ENCODE measurements around the gene SLC35F2. TPM values are rescaled to one million over a fixed set of nuclear protein-coding genes. Genes with fewer than 3 reads are reported as not detected.

Gene SLC35F2
- total RNA-seq, 2 experiments from 2014 or later = 22.8 to 24.5 TPM

DNA sequence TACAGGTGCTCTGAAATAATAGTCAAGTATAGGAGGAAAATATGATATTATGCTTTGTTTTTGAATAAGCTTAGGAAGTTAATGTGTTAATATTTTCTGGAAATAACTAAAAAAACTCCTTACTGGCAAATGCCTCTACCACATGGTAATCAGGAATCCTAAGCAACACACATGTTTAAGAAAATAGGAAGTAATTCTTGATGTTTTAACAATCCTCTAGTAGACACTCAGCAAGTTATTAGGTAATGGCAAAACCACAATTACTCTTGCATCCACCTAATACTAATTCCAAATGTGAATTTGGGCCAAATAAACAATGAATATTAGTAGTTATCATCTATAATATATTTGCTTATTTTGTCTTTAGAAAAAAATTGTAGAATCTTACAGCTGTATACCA is 53.6 kb downstream of the SLC35F2 start:
- no peak for DNase-seq
- Mint-ChIP-seq H3K9me3 (no peaks in the 10 kb centered on the region), H3K4me1 (ENCODE audit: low read depth) (no peaks in the 10 kb centered on the region), H3K36me3 (peaks cover 55% of the 10 kb centered on the region), H3K27me3 (no peaks in the 10 kb centered on the region), H3K4me3 (no peak overlapping the region), H3K27ac (no peak overlapping the region)
- ChIA-PET POLR2A (no interaction called here), CTCF (interaction anchor here (1.3 kb wide), 1 partner anchor 8 kb away, joined by 3 read pairs; no protein-coding TSS in a partner anchor)
- intact Hi-C loops (cut with micrococcal nuclease) = no loop called here

DNA sequence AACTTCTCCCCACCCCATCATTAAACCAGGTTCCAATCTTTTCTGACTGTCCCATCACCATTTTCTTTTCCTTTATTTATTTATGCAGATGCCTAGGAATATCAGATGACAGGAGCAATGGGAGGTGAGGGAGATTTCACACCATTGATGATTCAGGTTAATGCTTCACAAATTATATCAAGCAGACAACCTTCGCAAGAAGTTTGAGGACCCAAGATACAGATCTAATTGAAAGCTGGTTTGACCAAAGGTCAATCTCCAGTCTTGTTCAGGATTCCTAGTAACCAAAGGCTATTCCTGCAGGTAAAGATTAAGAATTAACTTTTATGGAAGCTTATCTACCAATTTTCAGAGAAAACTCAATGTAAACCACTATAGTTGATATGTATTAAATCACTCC is 54.4 kb downstream of the SLC35F2 start:
- CTCF ChIA-PET = interaction anchor here (1.3 kb wide), 1 partner anchor 7 kb away, joined by 3 read pairs; no protein-coding TSS in a partner anchor
- no peak for DNase-seq
- Mint-ChIP-seq H3K4me1 (ENCODE audit: low read depth) (no peaks in the 10 kb centered on the region), H3K9me3 (no peaks in the 10 kb centered on the region), H3K27me3 (no peaks in the 10 kb centered on the region), H3K4me3 (no peak overlapping the region), H3K36me3 (peaks cover 51% of the 10 kb centered on the region), H3K27ac (no peak overlapping the region)
- POLR2A ChIA-PET = no interaction called here
- intact Hi-C loops (cut with micrococcal nuclease) = no loop called here

DNA sequence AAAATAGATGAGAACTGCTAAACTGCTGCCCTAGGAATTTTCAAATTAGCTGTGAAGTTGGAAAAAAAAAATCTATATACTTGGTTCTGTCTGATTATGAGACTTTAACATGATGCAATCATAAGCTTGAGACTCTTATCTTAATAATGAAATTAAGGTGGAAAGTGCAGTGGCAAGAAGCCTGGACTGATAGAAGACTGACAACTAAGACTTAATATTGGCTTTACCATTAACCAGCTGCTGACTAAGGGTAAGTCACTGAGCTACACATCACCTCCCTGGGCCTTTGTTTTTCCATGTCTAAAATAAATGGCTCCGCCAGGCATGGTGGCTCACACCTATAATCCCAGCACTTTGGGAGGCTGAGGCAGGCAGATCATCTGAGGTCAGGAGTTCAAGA is 56.9 kb downstream of the SLC35F2 start:
- CTCF ChIA-PET = interaction anchor here (0.8 to 2.2 kb wide), 3 partner anchors 61 to 252 kb away, joined by 4 to 16 read pairs (median 4); no protein-coding TSS in a partner anchor
- POLR2A ChIA-PET = no interaction called here
- H3K4me3 Mint-ChIP-seq = no peak overlapping the region
- intact Hi-C loops (cut with micrococcal nuclease) = no loop called here
- no peak overlapping the region for H3K27ac Mint-ChIP-seq
- peaks cover 36% of the 10 kb centered on the region for H3K36me3 Mint-ChIP-seq
- H3K27me3 Mint-ChIP-seq = no peaks in the 10 kb centered on the region
- DNase-seq = no peak
- no peaks in the 10 kb centered on the region for H3K9me3 Mint-ChIP-seq
- H3K4me1 Mint-ChIP-seq (ENCODE audit: low read depth) = no peaks in the 10 kb centered on the region

DNA sequence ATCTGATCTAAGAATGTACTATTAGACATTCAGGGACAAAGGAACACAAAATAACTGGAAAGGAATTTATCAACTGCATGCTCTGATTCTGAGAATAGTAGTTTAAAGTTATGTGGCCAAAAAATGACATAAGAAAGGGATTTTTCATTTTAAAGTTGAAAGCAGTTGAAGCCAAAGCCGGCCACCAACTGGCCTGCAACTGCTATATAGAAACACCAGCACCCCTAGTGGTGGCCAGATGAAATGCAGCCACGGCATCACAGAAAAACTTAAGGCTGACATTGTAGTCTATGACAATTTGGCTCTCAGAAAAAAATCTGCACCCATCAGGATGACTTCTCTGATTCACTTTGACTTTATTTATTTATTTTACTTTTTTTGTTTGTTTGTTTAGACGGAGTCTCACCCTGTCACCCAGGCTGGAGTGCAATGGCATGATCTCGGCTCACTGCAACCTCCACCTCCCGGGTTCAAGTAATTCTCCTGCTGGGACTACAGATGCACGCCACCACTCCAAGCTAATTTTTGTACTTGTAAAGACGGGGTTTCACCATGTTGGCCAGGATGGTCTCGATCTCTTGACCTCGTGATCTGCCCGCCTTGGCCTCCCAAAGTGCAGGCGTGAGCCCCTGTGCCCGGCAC is 59.2 kb downstream of the SLC35F2 start:
- no peaks in the 10 kb centered on the region for H3K27me3 Mint-ChIP-seq
- ChIA-PET POLR2A (no interaction called here), CTCF (interaction anchor here (0.7 to 2.2 kb wide), 7 partner anchors 18 to 257 kb away, joined by 3 to 16 read pairs (median 3); no protein-coding TSS in a partner anchor)
- peaks cover 10% of the 10 kb centered on the region for H3K9me3 Mint-ChIP-seq
- no peak overlapping the region for H3K27ac Mint-ChIP-seq
- no peaks in the 10 kb centered on the region for H3K4me1 Mint-ChIP-seq (ENCODE audit: low read depth)
- intact Hi-C loops (cut with micrococcal nuclease) = loop anchor here (1.0 kb wide), 4 partner anchors 41 to 99 kb away; no protein-coding TSS in a partner anchor
- DNase-seq = peak; percentile 77
- H3K4me3 Mint-ChIP-seq = no peak overlapping the region
- peaks cover 46% of the 10 kb centered on the region for H3K36me3 Mint-ChIP-seq

DNA sequence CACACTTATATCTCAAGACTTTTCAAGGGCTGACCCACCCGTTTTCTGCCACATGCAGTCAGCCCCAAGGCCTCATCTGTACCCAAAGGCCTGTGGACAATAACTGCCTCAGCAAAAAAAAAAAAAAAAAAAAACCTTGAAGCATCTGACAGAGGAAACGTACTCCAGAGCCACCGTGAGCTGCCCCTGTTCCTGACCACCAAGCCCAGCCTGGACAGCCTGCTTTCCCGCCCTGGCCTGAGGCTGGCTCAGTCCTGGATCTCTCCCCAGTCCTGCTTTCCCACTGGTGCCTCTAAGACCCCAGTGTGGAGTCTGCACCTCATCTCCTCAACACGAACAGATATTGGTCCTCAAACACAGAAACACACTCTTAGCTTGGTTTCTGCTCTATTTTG is 66.5 kb downstream of the SLC35F2 start:
- intact Hi-C loops (cut with micrococcal nuclease) = no loop called here

DNA sequence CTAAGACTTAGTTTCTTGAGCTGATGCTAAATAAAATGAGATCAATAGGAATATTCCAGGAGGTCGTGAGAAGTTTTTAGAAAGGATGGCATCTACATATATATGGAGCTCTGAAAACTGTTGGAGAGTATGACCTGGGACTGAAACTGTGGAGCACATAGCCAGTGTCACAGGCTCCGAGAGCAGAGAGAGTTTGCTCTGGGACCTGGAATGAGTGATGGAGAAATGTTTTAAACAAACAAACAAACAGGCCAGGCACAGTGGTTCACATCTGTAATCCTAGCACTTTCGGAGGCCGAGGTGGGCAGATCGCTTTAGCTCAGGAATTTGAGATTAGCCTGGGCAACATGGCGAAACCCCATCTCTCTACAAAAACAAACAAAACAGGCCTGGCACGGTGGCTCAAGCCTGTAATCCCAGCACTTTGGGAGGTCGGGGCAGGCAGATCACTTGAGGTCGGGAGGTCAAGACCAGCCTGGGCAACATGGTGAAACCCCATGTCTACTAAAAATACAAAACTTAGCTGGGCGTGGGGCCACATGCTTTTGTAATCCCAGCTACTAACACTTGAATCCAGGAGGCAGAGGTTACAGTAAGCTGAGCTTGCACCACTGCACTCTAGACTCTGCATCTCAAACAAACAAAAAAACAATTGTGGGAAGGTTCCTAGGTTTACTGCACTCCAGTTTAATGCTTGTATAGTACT is 67.1 kb downstream of the SLC35F2 start:
- Mint-ChIP-seq H3K27me3 (no peaks in the 10 kb centered on the region), H3K36me3 (peaks cover 43% of the 10 kb centered on the region), H3K9me3 (peaks cover 10% of the 10 kb centered on the region), H3K27ac (peak overlapping the region; percentile 5), H3K4me3 (no peak overlapping the region), H3K4me1 (ENCODE audit: low read depth) (peaks cover 7% of the 10 kb centered on the region)
- POLR2A ChIA-PET = no interaction called here
- intact Hi-C loops (cut with micrococcal nuclease) = no loop called here
- CTCF ChIA-PET = interaction anchor here (0.8 to 1.2 kb wide), 3 partner anchors 21 to 125 kb away, joined by 3 to 4 read pairs (median 3); no protein-coding TSS in a partner anchor
- no peak for DNase-seq

More for the DNA sequence above, 66.5 kb downstream of the SLC35F2 start:
- Mint-ChIP-seq H3K36me3 (peaks cover 43% of the 10 kb centered on the region), H3K4me3 (no peak overlapping the region), H3K9me3 (peaks cover 10% of the 10 kb centered on the region), H3K27me3 (no peaks in the 10 kb centered on the region), H3K4me1 (ENCODE audit: low read depth) (peaks cover 7% of the 10 kb centered on the region), H3K27ac (no peak overlapping the region)
- CTCF ChIA-PET = interaction anchor here (0.7 to 1.2 kb wide), 4 partner anchors 22 to 125 kb away, joined by 3 to 4 read pairs (median 4); no protein-coding TSS in a partner anchor
- POLR2A ChIA-PET = no interaction called here
- DNase-seq = no peak

DNA sequence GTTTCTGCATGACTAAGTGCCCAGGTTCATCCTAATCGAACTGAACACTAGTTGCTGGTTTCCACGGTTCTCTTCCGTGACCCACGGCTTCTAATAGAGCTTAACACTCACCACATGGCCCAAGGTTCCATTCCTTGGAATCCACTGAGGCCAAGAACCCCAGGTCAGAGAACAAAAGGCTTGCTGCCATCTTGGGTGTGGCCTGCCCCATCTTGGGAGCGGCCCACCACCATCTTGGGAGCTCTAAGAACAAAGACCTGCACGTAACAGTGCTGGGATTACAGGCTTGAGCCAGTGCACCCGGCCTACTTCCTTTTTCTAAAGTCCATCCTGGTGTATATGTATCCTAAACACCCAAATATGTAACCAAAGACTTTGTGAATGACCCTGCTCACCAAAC is 68.8 kb downstream of the SLC35F2 start:
- intact Hi-C loops (cut with micrococcal nuclease) = no loop called here
- H3K9me3 Mint-ChIP-seq = peaks cover 7% of the 10 kb centered on the region
- H3K27ac Mint-ChIP-seq = peak overlapping the region; percentile 5
- H3K36me3 Mint-ChIP-seq = peaks cover 27% of the 10 kb centered on the region
- peaks cover 20% of the 10 kb centered on the region for H3K4me1 Mint-ChIP-seq (ENCODE audit: low read depth)
- no peak overlapping the region for H3K4me3 Mint-ChIP-seq
- H3K27me3 Mint-ChIP-seq = no peaks in the 10 kb centered on the region
- ChIA-PET POLR2A (no interaction called here), CTCF (interaction anchor here (1.2 to 1.5 kb wide), 3 partner anchors 11 to 219 kb away, joined by 3 to 4 read pairs (median 3); partner anchors contain the start of gene CUL5)
- DNase-seq = no peak

DNA sequence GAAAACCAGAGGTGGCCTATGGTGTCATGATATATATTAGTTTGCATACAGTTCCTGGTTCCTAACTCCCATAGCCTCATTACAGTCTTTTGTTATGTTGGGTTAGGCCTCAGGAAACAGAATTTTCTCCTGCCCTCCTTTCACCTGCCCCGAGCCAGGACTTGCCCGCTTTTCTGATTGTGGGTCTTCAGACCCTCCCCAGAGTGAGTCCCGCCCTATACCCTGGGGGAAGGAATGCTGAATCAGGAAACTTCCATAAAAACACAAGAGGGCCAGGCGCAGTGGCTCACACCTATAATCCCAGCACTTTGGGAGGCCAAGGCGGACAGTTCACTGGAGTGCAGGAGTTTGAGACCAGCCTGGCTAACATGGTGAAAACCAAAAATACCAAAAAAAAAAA is 70.9 kb downstream of the SLC35F2 start:
- Mint-ChIP-seq H3K4me1 (ENCODE audit: low read depth) (peaks cover 22% of the 10 kb centered on the region), H3K9me3 (peaks cover 6% of the 10 kb centered on the region), H3K36me3 (peaks cover 10% of the 10 kb centered on the region), H3K4me3 (no peak overlapping the region), H3K27ac (no peak overlapping the region), H3K27me3 (no peaks in the 10 kb centered on the region)
- ChIA-PET CTCF (no interaction called here), POLR2A (no interaction called here)
- DNase-seq = no peak
- intact Hi-C loops (cut with micrococcal nuclease) = no loop called here

DNA sequence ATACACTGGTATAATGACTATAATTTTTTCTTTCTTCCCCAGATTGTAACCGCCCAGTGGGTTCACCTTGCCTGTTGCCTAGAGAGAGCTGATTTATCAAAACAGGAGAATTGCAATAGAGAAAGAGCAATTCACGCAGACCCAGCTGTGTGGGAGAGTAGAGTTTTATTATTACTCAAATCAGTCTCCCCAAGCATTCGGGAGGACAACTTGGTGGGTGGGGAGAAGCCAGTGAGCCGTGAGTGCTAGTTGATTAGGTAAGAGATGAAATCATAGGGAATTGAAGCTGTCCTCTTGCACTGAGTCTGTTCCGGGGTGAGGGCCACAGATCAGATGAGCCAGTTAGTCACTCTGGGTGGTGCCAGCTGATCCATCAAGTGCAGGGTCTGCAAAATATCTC is 73.2 kb downstream of the SLC35F2 start:
- Mint-ChIP-seq H3K36me3 (peaks cover 2% of the 10 kb centered on the region), H3K9me3 (peaks cover 6% of the 10 kb centered on the region), H3K27ac (peak overlapping the region; percentile 49), H3K4me3 (no peak overlapping the region), H3K27me3 (no peaks in the 10 kb centered on the region), H3K4me1 (ENCODE audit: low read depth) (peaks cover 15% of the 10 kb centered on the region)
- ChIA-PET CTCF (interaction anchor here (0.9 to 2.7 kb wide), 3 partner anchors 14 to 222 kb away, joined by 3 to 11 read pairs (median 5); no protein-coding TSS in a partner anchor), POLR2A (interaction anchor here (0.6 to 1.2 kb wide), 3 partner anchors 16 to 925 kb away, joined by 3 to 7 read pairs (median 5); no protein-coding TSS in a partner anchor)
- peak; percentile 79 for DNase-seq
- intact Hi-C loops (cut with micrococcal nuclease) = loop anchor here (1.0 to 2.0 kb wide), 5 partner anchors 16 to 220 kb away; partner anchors contain the start of genes ALKBH8 and SLC35F2

DNA sequence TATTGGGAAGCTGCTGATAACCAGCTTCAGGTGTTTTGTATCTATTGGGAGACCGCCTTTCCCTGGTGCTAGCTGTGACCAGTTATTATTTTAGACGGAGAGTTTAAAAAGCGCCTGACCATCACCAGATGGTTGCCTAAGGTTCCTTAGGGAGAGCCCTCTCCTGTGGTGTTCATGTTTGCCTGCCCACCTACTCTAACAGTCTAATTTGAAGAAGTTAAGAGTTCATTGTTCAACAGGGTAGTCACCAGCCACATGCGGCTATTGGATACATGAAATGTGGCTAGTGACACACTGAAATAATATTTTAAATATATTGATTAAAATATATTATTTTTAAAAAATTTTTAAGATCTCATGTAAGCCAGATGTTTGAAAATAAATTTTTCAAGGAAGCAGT is 75.5 kb downstream of the SLC35F2 start:
- Mint-ChIP-seq H3K27me3 (peaks cover 1% of the 10 kb centered on the region), H3K4me3 (no peak overlapping the region), H3K4me1 (ENCODE audit: low read depth) (peaks cover 15% of the 10 kb centered on the region), H3K27ac (no peak overlapping the region), H3K9me3 (peaks cover 6% of the 10 kb centered on the region), H3K36me3 (no peaks in the 10 kb centered on the region)
- no peak for DNase-seq
- ChIA-PET CTCF (no interaction called here), POLR2A (no interaction called here)
- intact Hi-C loops (cut with micrococcal nuclease) = no loop called here

DNA sequence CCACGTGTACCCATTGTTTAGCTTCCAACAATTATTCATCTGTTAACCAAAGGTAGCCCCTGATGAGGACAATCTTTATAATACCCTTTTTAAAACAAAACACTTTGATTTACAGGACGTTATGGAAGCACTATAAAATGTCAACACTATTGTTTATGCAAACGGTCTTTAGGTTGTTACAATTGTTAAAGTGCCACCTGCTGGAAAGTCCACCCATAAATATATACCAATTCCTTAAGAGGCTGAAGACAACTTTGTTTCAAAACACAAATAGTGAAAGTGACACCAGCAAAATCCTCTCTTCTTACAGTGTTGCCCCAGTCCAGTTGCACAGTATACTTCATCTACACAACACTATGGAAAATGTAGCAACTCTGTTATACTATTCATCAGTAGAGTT is 77.8 kb downstream of the SLC35F2 start:
- peaks cover 1% of the 10 kb centered on the region for H3K27me3 Mint-ChIP-seq
- intact Hi-C loops (cut with micrococcal nuclease) = no loop called here
- no peaks in the 10 kb centered on the region for H3K36me3 Mint-ChIP-seq
- H3K27ac Mint-ChIP-seq = no peak overlapping the region
- H3K9me3 Mint-ChIP-seq = peaks cover 6% of the 10 kb centered on the region
- H3K4me1 Mint-ChIP-seq (ENCODE audit: low read depth) = peaks cover 17% of the 10 kb centered on the region
- no peak overlapping the region for H3K4me3 Mint-ChIP-seq
- no peak for DNase-seq
- POLR2A ChIA-PET = no interaction called here
- CTCF ChIA-PET = interaction anchor here (1.5 kb wide), 1 partner anchor 9 kb away, joined by 3 read pairs; no protein-coding TSS in a partner anchor

DNA sequence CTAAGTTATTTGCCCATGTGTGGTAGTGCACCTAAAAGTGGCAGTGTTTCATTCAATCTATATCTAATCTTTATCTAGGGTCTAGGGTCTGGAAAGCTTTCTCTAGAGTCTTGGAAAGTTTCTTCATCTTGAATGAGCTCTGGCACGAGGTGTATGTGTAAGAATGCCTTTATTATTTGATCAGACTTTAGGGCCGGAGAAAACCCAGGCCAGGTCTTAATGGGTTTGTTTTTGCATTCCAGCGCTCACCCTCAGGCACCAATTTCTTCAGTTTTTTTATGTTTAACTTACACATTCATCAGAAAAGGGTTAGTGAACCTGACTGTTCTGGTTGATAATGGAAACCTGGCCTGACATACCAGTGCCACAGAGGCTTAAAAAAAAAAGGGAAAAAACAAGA is 78.5 kb downstream of the SLC35F2 start:
- POLR2A ChIA-PET = no interaction called here
- no peak overlapping the region for H3K27ac Mint-ChIP-seq
- peaks cover 1% of the 10 kb centered on the region for H3K27me3 Mint-ChIP-seq
- H3K4me3 Mint-ChIP-seq = no peak overlapping the region
- intact Hi-C loops (cut with micrococcal nuclease) = no loop called here
- peaks cover 4% of the 10 kb centered on the region for H3K9me3 Mint-ChIP-seq
- CTCF ChIA-PET = interaction anchor here (1.5 kb wide), 1 partner anchor 9 kb away, joined by 3 read pairs; no protein-coding TSS in a partner anchor
- no peak for DNase-seq
- H3K36me3 Mint-ChIP-seq = no peaks in the 10 kb centered on the region
- peaks cover 10% of the 10 kb centered on the region for H3K4me1 Mint-ChIP-seq (ENCODE audit: low read depth)
